Endothelial cell of umbilical vein (primary cell): Measurements from ENCODE around the gene ZMIZ1. TPM values are rescaled to one million over a fixed set of nuclear protein-coding genes. Genes with fewer than 3 reads are reported as not detected.

Experiments
- BruUV-seq: library from RNA; stranded (reverse); fragments of 400-500 nt; replicated peaks from 2 replicates; lab custom pipeline; 2021; lab: Mats Ljungman, UMichigan
- CTCF ChIA-PET: fragments of 300-600, 350-600 bp; sonication (Branson Sonifier 250); formaldehyde crosslinking; loops from one replicate; lab custom pipeline; 2021; ENCODE audit warnings: antibody characterized with exemption, inconsistent platforms; lab: Charles Lee
- POLR2A ChIA-PET: fragments of 300-600, 350-600 bp; sonication (Branson Sonifier 250); formaldehyde crosslinking; loops from one replicate; lab custom pipeline; 2021; ENCODE audit warnings: antibody characterized with exemption, inconsistent platforms; lab: Charles Lee
- DNase-seq: peaks from one replicate; pipeline ENCODE4 v3.0.0-alpha.2; 2011; ENCODE audit warnings: low read depth, low spot score
- FAIRE-seq: peaks from 2 replicates; lab custom pipeline; 2011; peaks lifted over from hg19 to GRCh38; lab: Jason Lieb, UNC
- H2AFZ ChIP-seq: 2 replicates; pipeline ENCODE4 v1.6.0; 2012; ENCODE audit warnings: low read depth, low read length, control low read depth, inconsistent platforms
- H3K27ac ChIP-seq: 2 replicates; pipeline ENCODE4 v1.5.1; 2011; ENCODE audit warnings: low read depth, mild to moderate bottlenecking, control low read depth, low read length, moderate library complexity; ENCODE audit not compliant: insufficient read depth
- H3K27me3 ChIP-seq, 2 experiments: 2 replicates each; pipeline versions ENCODE4 v1.6.0 to v1.6.1; 2011; ENCODE audit warnings: low read length in 2 of 2, mixed read lengths in 1 of 2; ENCODE audit not compliant: control insufficient read depth in 2 of 2, insufficient read depth in 2 of 2
- H3K36me3 ChIP-seq, 2 experiments: 2 replicates in 1 of 2; 3 replicates in 1 of 2; pipeline ENCODE4 v1.5.1; 2011; ENCODE audit warnings: low read length in 2 of 2, mild to moderate bottlenecking in 1 of 2, moderate library complexity in 1 of 2; ENCODE audit not compliant: control insufficient read depth in 2 of 2, insufficient read depth in 2 of 2; ENCODE audit errors: extremely low read depth in 1 of 2
- H3K4me1 ChIP-seq: 3 replicates; pipeline ENCODE4 v1.5.1; 2011; ENCODE audit warnings: mild to moderate bottlenecking, low read length; ENCODE audit not compliant: control insufficient read depth, insufficient read depth; ENCODE audit errors: extremely low read depth
- H3K4me2 ChIP-seq: 2 replicates; pipeline ENCODE4 v1.6.1; 2011; ENCODE audit warnings: low read length, control low read depth, mixed read lengths; ENCODE audit not compliant: insufficient read depth
- H3K4me3 ChIP-seq, 3 experiments: fragments of 200-600 bp in 1 of 3; sonication (generic), shearing (Covaris generic) in 1 of 3; replicated peaks in 1 of 3; 2 replicates each; pipeline ENCODE4 v1.5.1; 2011 to 2016; ENCODE audit warnings: control low read depth in 3 of 3, low read length in 3 of 3, mild to moderate bottlenecking in 2 of 3, inconsistent platforms in 1 of 3, low read depth in 1 of 3, moderate library complexity in 1 of 3; ENCODE audit not compliant: insufficient read depth in 1 of 3
- H3K79me2 ChIP-seq: 2 replicates; pipeline ENCODE4 v1.6.0; 2012; ENCODE audit warnings: low read length, inconsistent platforms; ENCODE audit not compliant: control insufficient read depth, insufficient read depth
- H3K9ac ChIP-seq: replicated peaks from 2 replicates; pipeline ENCODE3; 2011; ENCODE audit warnings: low read length, control low read depth; ENCODE audit not compliant: insufficient read depth; ENCODE audit errors: extremely low read depth
- H3K9me1 ChIP-seq: replicated peaks from 3 replicates; pipeline ENCODE4 v1.6.0; 2011; ENCODE audit warnings: mild to moderate bottlenecking, low read length; ENCODE audit not compliant: control insufficient read depth, insufficient read depth; ENCODE audit errors: extremely low read depth
- H3K9me3 ChIP-seq: replicated peaks from 2 replicates; pipeline ENCODE4 v1.5.1; 2012; ENCODE audit warnings: low read length, inconsistent platforms; ENCODE audit not compliant: control insufficient read depth, insufficient read depth
- H4K20me1 ChIP-seq: replicated peaks from 2 replicates; pipeline ENCODE3; 2011; ENCODE audit warnings: mild to moderate bottlenecking, low read length; ENCODE audit not compliant: control insufficient read depth, insufficient read depth; ENCODE audit errors: extremely low read depth
- CTCF ChIP-seq, 2 donors: IDR thresholded peaks; 1 replicate in 1 of 2; 2 replicates in 1 of 2; pipeline ENCODE4 v1.5.1; 2011; ENCODE audit warnings: low read length in 2 of 2, mild to moderate bottlenecking in 2 of 2, moderate library complexity in 2 of 2, control low read depth in 1 of 2, inconsistent platforms in 1 of 2, low read depth in 1 of 2; ENCODE audit not compliant: insufficient read depth in 1 of 2; ENCODE audit errors: extremely low read depth in 1 of 2
- EZH2 ChIP-seq: IDR thresholded peaks from 2 replicates; pipeline ENCODE4 v1.6.1; 2012; ENCODE audit warnings: borderline replicate concordance, low read depth, mild to moderate bottlenecking, moderate library complexity, low read length, inconsistent platforms; ENCODE audit not compliant: severe bottlenecking
- FOS ChIP-seq: IDR thresholded peaks from 2 replicates; pipeline ENCODE4 v1.6.1; 2011; ENCODE audit warnings: mild to moderate bottlenecking, low read length, moderate library complexity, borderline replicate concordance; ENCODE audit not compliant: insufficient read depth
- GATA2 ChIP-seq: IDR thresholded peaks from 2 replicates; pipeline ENCODE4 v1.7.0; 2011; ENCODE audit warnings: low read depth, mild to moderate bottlenecking, moderate library complexity, mixed read lengths, low read length; ENCODE audit not compliant: insufficient read length, insufficient read depth
- JUN ChIP-seq: IDR thresholded peaks from 2 replicates; pipeline ENCODE4 v1.6.1; 2011; ENCODE audit warnings: borderline replicate concordance, low read depth; ENCODE audit not compliant: insufficient read length, insufficient read depth
- MAX ChIP-seq: IDR thresholded peaks from 2 replicates; pipeline ENCODE4 v1.6.1; 2011; ENCODE audit not compliant: insufficient read depth, insufficient read length
- MYC ChIP-seq: IDR thresholded peaks from one replicate; pipeline ENCODE4 v1.6.1; 2011; ENCODE audit warnings: mild to moderate bottlenecking, low read depth, low read length
- POLR2A ChIP-seq: IDR thresholded peaks from 2 replicates; pipeline ENCODE4 v1.6.1; 2012; ENCODE audit warnings: low read depth, mild to moderate bottlenecking, control low read depth, low read length
- POLR2AphosphoS5 ChIP-seq: IDR thresholded peaks from 2 replicates; pipeline ENCODE4 v1.6.1; 2012; ENCODE audit warnings: low read depth, mild to moderate bottlenecking, control low read depth, low read length, moderate library complexity; ENCODE audit not compliant: insufficient read depth
- dilution Hi-C: fragments of 300-500 bp; cut with MboI; formaldehyde crosslinking; loops from one replicate; pipeline ENCODE4 v1.15.0; 2019; ENCODE audit warnings: low sequenced_read_pairs; ENCODE audit not compliant: extremely low pct_ligation_motif_present
- intact Hi-C: fragments of 100-400 bp; cut with micrococcal nuclease; formaldehyde crosslinking; loops from one replicate; pipeline ENCODE4 v1.10.0; 2022
- polyA plus RNA-seq, 4 experiments: library from polyadenylated mRNA; depleted of rRNA in 3 of 4; stranded (reverse) in 3 of 4; unstranded in 1 of 4; fragments of >200 nt; gene quantifications; 2 replicates each; pipeline versions ENCODE4 v1.2.1 to v1.2.3, GENCODE V29; 2011 to 2012; ENCODE audit warnings: missing spikeins in 1 of 4
- total RNA-seq: library from RNA; stranded (reverse); gene quantifications from 2 replicates; pipeline ENCODE4 v1.2.3, GENCODE V29; 2021

The ZMIZ1 gene
- total and polyA plus RNA-seq, 2 donors (not counting 3 experiments of a cell fraction or from before 2014, with no cell fraction given) = 12.5 to 46.7 TPM

GRCh38 chr10:79241629-79241989, 172.8 kb downstream of the ZMIZ1 start:
- TF ChIP-seq MYC (no peak), EZH2 (no peak), JUN (no peak), MAX (no peak), CTCF (IDR thresholded peaks at IDR 0.05; ENCODE audit: extremely low read depth in 1 of 2, insufficient read depth in 1 of 2, low read depth in 1 of 2, low read length in 2 of 2) (no peak), POLR2A (no peak), POLR2AphosphoS5 (no peak), GATA2 (no peak), FOS (no peak)
- Histone ChIP-seq H3K4me2 (peak overlapping the region; percentile 52), H3K4me3 (no peak overlapping the region), H3K9ac (peak overlapping the region; percentile 31), H3K27ac (peak overlapping the region; percentile 43), H2AFZ (no peak overlapping the region), H3K4me1 (peaks cover 66% of the 10 kb centered on the region), H4K20me1 (no peaks in the 10 kb centered on the region), H3K36me3 (no peaks in the 10 kb centered on the region), H3K27me3 (no peaks in the 10 kb centered on the region), H3K79me2 (peaks cover 31% of the 10 kb centered on the region), H3K9me3 (no peaks in the 10 kb centered on the region), H3K9me1 (no peaks in the 10 kb centered on the region)
- ChIA-PET CTCF (interaction anchor here (1.0 to 2.9 kb wide), 5 partner anchors 14 to 51 kb away, joined by 3 to 10 read pairs (median 3); no protein-coding TSS in a partner anchor), POLR2A (no interaction called here)
- DNase-seq (peak; percentile 36), FAIRE-seq (peak; percentile 28)
- dilution Hi-C loops = no loop called here
- intact Hi-C loops = loop anchor here (5.0 kb wide), 2 partner anchors 84 to 1204 kb away; no protein-coding TSS in a partner anchor
- BruUV-seq = no TSS peak
